Subcutaneous abdominal adipose tissue (tissue), 5 donors: Measurements from ENCODE around the gene B3GNT3.

Source experiments
- H3K27ac ChIP-seq: one replicate; pipeline ENCODE4 v1.7.0; 2013; ENCODE audit warnings: low read depth, mild to moderate bottlenecking, inconsistent platforms, low read length, moderate library complexity
- H3K27me3 ChIP-seq, 5 donors: one replicate each; pipeline ENCODE4 v1.7.0; 2013; ENCODE audit warnings: low read length in 5 of 5, inconsistent platforms in 1 of 5; ENCODE audit not compliant: control insufficient read depth in 5 of 5, insufficient read depth in 4 of 5
- H3K36me3 ChIP-seq, 5 donors: one replicate each; pipeline ENCODE4 v1.7.0; 2013; ENCODE audit warnings: low read length in 5 of 5; ENCODE audit not compliant: control insufficient read depth in 5 of 5, insufficient read depth in 5 of 5
- H3K4me1 ChIP-seq, 5 donors: one replicate each; pipeline ENCODE4 v1.7.0; 2013; ENCODE audit warnings: low read length in 5 of 5, mild to moderate bottlenecking in 3 of 5, moderate library complexity in 1 of 5; ENCODE audit not compliant: control insufficient read depth in 5 of 5, insufficient read depth in 5 of 5
- H3K4me3 ChIP-seq, 5 donors: one replicate each; pipeline ENCODE4 v1.7.0; 2013; ENCODE audit warnings: low read length in 5 of 5, low read depth in 1 of 5
- H3K9ac ChIP-seq, 5 donors: one replicate each; pipeline ENCODE4 v1.7.0; 2013; ENCODE audit warnings: low read length in 5 of 5, mild to moderate bottlenecking in 4 of 5, moderate library complexity in 3 of 5
- H3K9me3 ChIP-seq, 5 donors: one replicate each; pipeline ENCODE4 v1.7.0; 2013; ENCODE audit warnings: low read length in 5 of 5; ENCODE audit not compliant: control insufficient read depth in 5 of 5
- donor health status: healthy.
- donor health status: healthy.
- donor health status: healthy.
- donor health status: healthy.
- donor health status: healthy.

The B3GNT3 gene

DNA sequence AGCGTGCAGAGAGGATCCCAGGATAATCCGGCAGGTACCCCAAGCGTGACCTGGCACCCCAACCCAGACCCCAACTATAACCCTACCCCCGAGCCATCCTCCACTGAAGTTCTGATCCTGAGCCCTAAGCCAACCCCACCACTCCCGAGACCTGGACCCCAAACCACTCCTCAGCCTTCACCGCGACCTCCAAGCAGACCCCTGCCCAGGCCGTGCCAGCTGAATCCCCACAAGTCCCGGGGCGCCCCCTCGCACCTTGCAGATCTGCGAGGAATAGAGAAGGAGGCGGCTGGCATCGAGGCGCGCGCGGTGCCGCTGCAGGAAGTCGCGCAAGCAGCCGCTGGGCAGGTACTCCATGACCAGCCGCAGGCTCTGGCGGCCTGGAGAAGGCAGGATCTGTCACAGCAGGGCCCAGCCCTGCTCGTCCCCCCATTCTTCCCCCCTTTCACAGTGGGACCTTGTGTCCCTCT is 36.5 kb downstream of the B3GNT3 start:
- Histone ChIP-seq H3K9me3 (no peaks in the 10 kb centered on the region), H3K27ac (no peak overlapping the region), H3K9ac (no peak overlapping the region), H3K4me1 (peaks cover 0 to 3% (median 0%) of the 10 kb centered on the region in 5 donors), H3K36me3 (peaks cover 0 to 16% (median 0%) of the 10 kb centered on the region in 5 donors), H3K4me3 (no peak overlapping the region), H3K27me3 (peaks cover 0 to 21% (median 8%) of the 10 kb centered on the region in 5 donors)

DNA sequence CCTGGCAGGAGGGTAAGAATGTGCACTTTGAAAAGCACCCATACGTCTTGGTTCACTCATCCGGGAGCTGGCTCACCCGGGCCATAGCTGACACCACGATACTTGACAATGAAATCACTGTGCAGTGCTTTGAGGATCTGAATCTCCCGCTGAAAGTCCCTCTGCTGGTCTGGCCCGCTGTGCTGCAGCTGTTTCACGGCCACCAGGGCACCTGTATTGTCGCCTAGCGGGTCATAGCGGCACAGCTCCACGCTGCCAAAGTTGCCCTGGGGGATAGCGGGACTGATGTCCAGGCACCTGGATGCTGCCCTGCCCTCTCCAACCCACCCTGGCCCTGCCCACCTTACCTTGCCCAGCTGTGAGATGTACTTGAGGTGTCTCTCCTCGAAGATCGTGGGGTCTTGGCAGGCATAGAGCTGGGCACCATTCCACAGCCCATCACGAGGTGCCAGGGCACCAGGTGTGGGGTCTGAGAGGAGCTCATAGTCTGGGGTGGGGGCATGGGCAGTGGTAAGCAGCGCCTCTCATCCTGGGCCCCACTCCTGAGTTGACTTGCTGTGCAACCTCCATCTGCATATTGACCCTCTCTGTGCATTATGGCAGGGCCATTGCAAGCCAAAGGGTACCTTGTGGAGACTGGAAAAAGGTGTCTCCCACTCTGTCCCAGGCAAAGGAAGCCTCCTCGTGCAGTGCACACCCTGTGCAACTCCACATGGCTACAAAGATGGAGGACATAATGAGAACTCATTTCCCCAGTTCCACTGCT is 37.7 kb downstream of the B3GNT3 start:
- H3K9ac ChIP-seq: no peak overlapping the region
- peaks cover 0 to 3% (median 0%) of the 10 kb centered on the region in 5 donors for H3K4me1 ChIP-seq
- H3K9me3 ChIP-seq: no peaks in the 10 kb centered on the region
- no peak overlapping the region for H3K27ac ChIP-seq
- peaks cover 0 to 17% (median 0%) of the 10 kb centered on the region in 5 donors for H3K36me3 ChIP-seq
- peaks cover 0 to 21% (median 8%) of the 10 kb centered on the region in 5 donors for H3K27me3 ChIP-seq
- no peak overlapping the region for H3K4me3 ChIP-seq

DNA sequence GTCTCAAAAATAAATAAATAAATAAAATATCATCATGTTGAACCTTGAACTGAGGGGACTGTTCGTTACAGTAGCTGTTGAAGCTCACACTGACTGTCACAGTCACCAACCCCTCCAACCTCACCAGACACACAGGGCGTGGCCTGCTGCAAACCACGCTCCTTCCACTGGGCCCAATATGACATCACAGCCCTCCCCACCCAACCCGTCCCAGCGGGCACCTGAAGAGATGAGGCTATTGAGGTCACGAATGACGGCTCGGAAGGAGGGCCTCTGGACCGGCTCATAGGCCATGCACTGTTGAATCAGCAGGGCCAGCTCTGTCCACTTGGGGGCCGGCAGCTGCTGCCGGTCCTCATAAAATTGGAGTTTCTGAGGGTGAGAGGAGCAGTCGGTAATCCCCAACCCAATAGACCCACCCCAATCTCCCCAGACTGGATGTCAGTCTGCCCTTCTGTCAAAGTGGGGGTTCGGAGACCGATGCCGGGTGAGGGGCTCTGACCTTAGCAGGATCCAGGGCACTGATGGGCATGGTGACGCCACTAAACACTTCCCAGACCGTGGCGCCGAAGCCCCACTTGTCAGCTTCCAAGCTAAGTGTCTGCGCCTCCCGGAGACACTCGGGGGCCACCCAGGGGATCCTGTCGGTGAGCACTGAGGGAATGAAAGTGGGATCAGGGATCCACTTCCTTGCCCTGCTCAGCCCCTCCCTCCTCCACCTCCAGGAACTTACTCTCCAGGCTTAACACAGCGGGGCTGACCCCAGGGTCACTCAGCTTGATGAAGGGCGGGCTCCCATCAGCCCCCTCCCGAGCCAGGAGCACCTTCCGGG is 39.6 kb downstream of the B3GNT3 start:
- peaks cover 0 to 24% (median 8%) of the 10 kb centered on the region in 5 donors for H3K27me3 ChIP-seq
- H3K4me3 ChIP-seq: no peak overlapping the region
- H3K27ac ChIP-seq: no peak overlapping the region
- H3K9me3 ChIP-seq: no peaks in the 10 kb centered on the region
- peaks cover 0 to 3% (median 0%) of the 10 kb centered on the region in 5 donors for H3K4me1 ChIP-seq
- H3K36me3 ChIP-seq: peaks cover 0 to 32% (median 0%) of the 10 kb centered on the region in 5 donors
- no peak overlapping the region for H3K9ac ChIP-seq

DNA sequence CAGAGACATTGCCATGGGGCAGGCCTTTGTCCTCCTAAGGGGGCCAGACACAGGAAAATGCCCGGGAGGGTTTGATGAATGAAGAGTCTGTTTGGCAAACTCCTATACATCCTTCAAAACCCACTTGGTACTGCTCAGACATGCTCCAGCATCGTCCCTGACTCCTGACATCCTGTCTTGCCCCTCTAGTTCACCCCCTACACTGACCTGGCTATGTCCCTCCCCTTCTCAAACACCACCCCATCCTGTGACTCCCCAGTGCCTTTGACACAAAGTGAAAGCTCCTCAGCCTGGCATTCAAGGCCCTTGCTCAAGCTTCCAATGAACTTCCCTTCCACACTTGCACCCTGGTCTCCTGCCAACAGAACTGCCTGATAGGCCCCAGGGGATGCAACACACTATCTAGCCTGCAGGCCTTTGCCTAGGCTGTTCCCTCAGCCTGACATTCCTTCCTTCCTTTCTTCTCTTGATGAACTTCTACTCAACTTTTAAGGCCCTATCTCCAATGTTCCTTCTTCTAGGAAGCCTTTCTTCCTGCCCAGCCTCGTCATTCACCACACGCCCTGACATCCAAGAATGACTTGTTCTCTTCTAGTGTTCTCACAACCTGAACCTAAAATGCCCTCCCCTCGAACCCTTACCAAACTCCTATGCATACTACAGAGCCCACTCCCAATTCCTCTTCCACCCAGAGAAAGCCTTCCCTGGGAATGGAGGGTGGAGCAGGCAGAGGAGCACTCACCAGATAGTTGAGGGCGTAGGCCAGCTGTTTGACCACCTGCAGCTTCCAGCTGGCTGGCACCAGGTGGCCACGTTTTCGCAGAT is 40.5 kb downstream of the B3GNT3 start:
- Histone ChIP-seq H3K9ac (no peak overlapping the region), H3K27ac (no peak overlapping the region), H3K27me3 (peaks cover 0 to 19% (median 3%) of the 10 kb centered on the region in 5 donors), H3K36me3 (peaks cover 0 to 37% (median 0%) of the 10 kb centered on the region in 5 donors), H3K4me1 (peaks cover 0 to 2% (median 0%) of the 10 kb centered on the region in 5 donors), H3K9me3 (no peaks in the 10 kb centered on the region), H3K4me3 (no peak overlapping the region)

DNA sequence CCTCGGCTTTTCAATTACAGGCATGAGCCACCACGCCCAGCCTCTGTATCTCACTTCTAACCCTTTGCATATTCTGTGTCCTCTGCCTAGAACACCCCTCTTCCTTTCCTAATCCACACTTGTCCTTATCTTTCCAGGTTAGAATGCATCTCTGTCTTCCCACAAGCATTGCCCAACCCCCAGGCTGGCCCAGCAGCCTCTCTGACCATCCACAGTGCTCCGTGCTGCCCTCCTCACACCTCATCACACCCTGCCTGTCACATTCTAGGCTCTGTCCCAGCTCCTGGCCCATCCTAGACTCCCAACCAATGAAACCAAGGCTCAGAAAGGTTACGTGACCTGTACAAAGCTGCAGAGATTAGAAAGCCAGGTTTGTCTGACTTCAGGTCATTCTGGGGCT is 41.6 kb downstream of the B3GNT3 start:
- Histone ChIP-seq H3K9ac (no peak overlapping the region), H3K4me3 (no peak overlapping the region), H3K27me3 (peaks cover 3 to 19% (median 5%) of the 10 kb centered on the region in 5 donors), H3K9me3 (no peaks in the 10 kb centered on the region), H3K4me1 (peaks cover 0 to 5% (median 2%) of the 10 kb centered on the region in 5 donors), H3K27ac (no peak overlapping the region), H3K36me3 (peaks cover 0 to 40% (median 0%) of the 10 kb centered on the region in 5 donors)

DNA sequence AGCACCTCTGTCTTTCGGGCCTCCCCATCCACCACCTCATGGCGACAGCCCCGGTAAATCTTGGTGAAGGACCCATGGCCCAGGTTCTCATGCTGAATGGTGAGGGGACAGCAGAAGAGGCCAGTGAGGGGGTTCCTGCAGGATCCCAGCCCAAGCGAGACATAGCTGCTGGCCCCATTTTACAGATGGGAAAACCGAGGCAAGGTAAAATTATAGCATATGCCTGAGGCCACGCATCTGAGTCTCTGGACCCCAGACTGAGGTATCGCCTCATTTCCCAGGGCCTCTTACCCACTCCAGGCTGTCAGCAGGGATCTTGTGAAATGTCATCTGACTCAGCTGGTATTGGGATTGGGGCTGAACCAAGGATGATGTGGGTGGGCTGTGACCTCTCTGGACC is 43.0 kb downstream of the B3GNT3 start:
- Histone ChIP-seq H3K27ac (no peak overlapping the region), H3K9me3 (no peaks in the 10 kb centered on the region), H3K4me3 (no peak overlapping the region), H3K4me1 (peaks cover 0 to 14% (median 9%) of the 10 kb centered on the region in 5 donors), H3K9ac (no peak overlapping the region), H3K36me3 (peaks cover 0 to 32% (median 0%) of the 10 kb centered on the region in 5 donors), H3K27me3 (peaks cover 4 to 19% (median 6%) of the 10 kb centered on the region in 5 donors)

DNA sequence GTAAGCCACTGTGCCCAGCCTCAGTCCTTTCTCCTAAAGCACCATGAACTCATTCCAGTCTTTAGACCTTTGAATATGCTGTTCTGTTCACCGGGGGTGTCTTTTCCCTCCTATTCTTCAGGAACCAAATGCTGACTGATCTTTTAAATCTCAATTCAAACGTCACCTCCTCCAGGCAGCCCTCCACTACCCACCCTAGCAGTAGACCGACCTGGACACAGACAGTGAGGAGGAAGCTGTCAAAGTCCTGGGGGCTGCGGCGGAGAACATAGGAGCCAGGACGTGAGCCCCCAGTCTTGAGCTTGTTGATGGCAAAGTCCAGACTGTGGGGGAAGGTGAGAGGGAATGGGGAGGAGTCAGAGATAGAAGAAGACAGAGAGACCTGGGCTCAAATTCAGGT is 45.1 kb downstream of the B3GNT3 start:
- peaks cover 0 to 31% (median 0%) of the 10 kb centered on the region in 5 donors for H3K36me3 ChIP-seq
- H3K27me3 ChIP-seq: peaks cover 4 to 23% (median 6%) of the 10 kb centered on the region in 5 donors
- no peak overlapping the region for H3K4me3 ChIP-seq
- H3K27ac ChIP-seq: no peak overlapping the region
- peaks cover 0 to 16% (median 9%) of the 10 kb centered on the region in 5 donors for H3K4me1 ChIP-seq
- no peak overlapping the region for H3K9ac ChIP-seq
- no peaks in the 10 kb centered on the region for H3K9me3 ChIP-seq

DNA sequence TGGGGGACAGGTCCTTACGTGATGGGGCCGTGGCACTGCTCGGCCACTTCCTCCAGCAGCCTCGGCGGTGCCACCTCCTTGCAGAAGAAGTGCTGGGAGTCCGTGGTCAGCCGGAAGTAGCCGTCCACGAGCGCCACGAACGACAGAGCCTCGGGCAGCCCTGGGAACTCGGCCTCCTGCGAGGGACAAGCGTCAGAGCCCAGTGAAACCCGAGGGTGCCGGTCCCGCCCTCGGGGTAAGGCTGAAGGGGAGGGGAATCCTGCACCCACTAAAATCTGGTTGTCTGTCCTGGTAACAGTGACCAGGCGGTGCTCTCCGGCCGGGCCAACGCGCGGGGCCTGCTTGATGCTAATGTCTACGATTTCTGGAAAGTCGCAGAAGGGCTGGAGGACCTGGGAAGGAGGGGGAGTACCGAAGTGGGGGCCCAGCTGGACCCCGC is 46.5 kb downstream of the B3GNT3 start:
- Histone ChIP-seq H3K4me3 (peak overlapping the region in 1 of 5 donors; percentile 4), H3K9ac (peak overlapping the region in 1 of 5 donors; percentile 35), H3K27ac (no peak overlapping the region), H3K4me1 (peaks cover 0 to 16% (median 9%) of the 10 kb centered on the region in 5 donors), H3K9me3 (no peaks in the 10 kb centered on the region), H3K27me3 (peaks cover 4 to 22% (median 6%) of the 10 kb centered on the region in 5 donors), H3K36me3 (peaks cover 0 to 28% (median 0%) of the 10 kb centered on the region in 5 donors)
